K562 (cell line): ENCODE measurements around the gene JSRP1. TPM values are rescaled to one million over a fixed set of nuclear protein-coding genes. Genes with fewer than 3 reads are reported as not detected.

Experiments used
- ATF7 ChIP-seq: fragments of 450-650 bp; IDR thresholded peaks from 2 replicates; pipeline ENCODE4 v1.7.1; 2014; ENCODE audit warnings: mild to moderate bottlenecking, moderate library complexity
- BHLHE40 ChIP-seq: IDR thresholded peaks from 2 replicates; pipeline ENCODE4 v1.6.1; 2011; ENCODE audit warnings: low read length, improper control_type of control experiment
- CBFA2T3 ChIP-seq: fragments of 450-650 bp; IDR thresholded peaks from 2 replicates; pipeline ENCODE4 v1.6.1; 2017
- CBX1 ChIP-seq: sonication (generic); IDR thresholded peaks from 2 replicates; pipeline ENCODE4 v1.6.1; 2016; ENCODE audit warnings: antibody characterized with exemption, low read depth, mild to moderate bottlenecking
- CCAR2 ChIP-seq: fragments of 200-400 bp; formaldehyde crosslinking; IDR thresholded peaks from 2 replicates; pipeline ENCODE4 v1.6.1; 2017; ENCODE audit warnings: mild to moderate bottlenecking, low read depth, low read length
- CHD2 ChIP-seq: IDR thresholded peaks from 2 replicates; pipeline ENCODE4 v1.6.1; 2011; ENCODE audit warnings: low read depth, low read length
- CSDE1 ChIP-seq, 2 experiments: fragments of 450-650 bp; IDR thresholded peaks; 2 replicates each; pipeline ENCODE4 v1.6.1; 2016; ENCODE audit warnings: mild to moderate bottlenecking in 1 of 2
- EGR1 ChIP-seq: fragments of 450-650 bp; conservative IDR thresholded peaks from 2 replicates; pipeline ENCODE4 v1.6.1; 2017; ENCODE audit warnings: mild to moderate bottlenecking
- FOXA1 ChIP-seq: fragments of 450-650 bp; IDR thresholded peaks from 2 replicates; pipeline ENCODE4 v1.6.1; 2016; ENCODE audit warnings: mild to moderate bottlenecking, borderline replicate concordance
- FOXA3 ChIP-seq, 2 experiments: fragments of 450-650 bp in 1 of 2; sonication (generic) in 1 of 2; formaldehyde crosslinking; IDR thresholded peaks in 1 of 2; conservative IDR thresholded peaks in 1 of 2; 2 replicates each; pipeline versions ENCODE4 v1.4.0 to v1.8.0; 2020 to 2022; ENCODE audit warnings: mild to moderate bottlenecking in 2 of 2, missing genetic modification reagents in 1 of 2
- GTF2B ChIP-seq: IDR thresholded peaks from 2 replicates; pipeline ENCODE4 v1.6.1; 2011; ENCODE audit not compliant: insufficient read length; ENCODE audit errors: extremely low read depth
- MTA1 ChIP-seq: fragments of 450-650 bp; IDR thresholded peaks from 2 replicates; pipeline ENCODE4 v1.6.1; 2017; ENCODE audit warnings: borderline replicate concordance
- RBFOX2 ChIP-seq: fragments of 200-400 bp; formaldehyde crosslinking; IDR thresholded peaks from 2 replicates; pipeline ENCODE4 v1.6.1; 2017; ENCODE audit warnings: low read depth, mild to moderate bottlenecking, low read length, moderate library complexity
- SMAD4 ChIP-seq: fragments of 250-450 bp; sonication (Bioruptor Pico); conservative IDR thresholded peaks from 2 replicates; pipeline ENCODE4 v1.8.0; 2021; ENCODE audit warnings: inconsistent platforms, mild to moderate bottlenecking, moderate library complexity
- TBP ChIP-seq: optimal IDR thresholded peaks from 2 replicates; pipeline ENCODE3; 2011; ENCODE audit warnings: low read depth, low read length, improper control_type of control experiment
- YY1 ChIP-seq, 3 experiments: IDR thresholded peaks; 2 replicates each; pipeline ENCODE4 v1.6.1; 2011; ENCODE audit warnings: low read length in 2 of 3, mild to moderate bottlenecking in 2 of 3, moderate library complexity in 2 of 3, borderline replicate concordance in 1 of 3, control low read depth in 1 of 3, low read depth in 1 of 3; ENCODE audit not compliant: insufficient read depth in 3 of 3, insufficient replicate concordance in 2 of 3, control insufficient read depth in 1 of 3, insufficient read length in 1 of 3; ENCODE audit errors: extremely low read depth in 1 of 3
- ZFP36 ChIP-seq: fragments of 150-350 bp; IDR thresholded peaks from 2 replicates; pipeline ENCODE4 v1.6.1; 2018; ENCODE audit warnings: low read length, low read depth; ENCODE audit not compliant: partially characterized antibody
- ZNF311 ChIP-seq: fragments of 250-450 bp; sonication (Bioruptor Pico); IDR thresholded peaks from 2 replicates; pipeline ENCODE4 v1.4.0; 2020; ENCODE audit warnings: mild to moderate bottlenecking, moderate library complexity
- ZNF57 ChIP-seq: fragments of 450-650 bp; formaldehyde crosslinking; IDR thresholded peaks from 2 replicates; pipeline ENCODE4 v1.4.0; 2020; ENCODE audit warnings: mild to moderate bottlenecking, moderate library complexity
- ZNF766 ChIP-seq: fragments of 200-800 bp; sonication (Bioruptor generic); conservative IDR thresholded peaks from 2 replicates; pipeline ENCODE4 v1.6.1; 2016; ENCODE audit warnings: missing genetic modification characterization, missing compliant biosample characterization
- polyA plus RNA-seq, 8 experiments: library from polyadenylated mRNA; depleted of rRNA in 4 of 8; stranded (reverse) in 5 of 8; unstranded in 3 of 8; fragments of >200 nt; fragmentation: Nextera tagmentation in 2 of 8; fragmentation: Illumina TruSeq in 1 of 8; extraction: Ambion mirVana in 2 of 8; extraction: Trizol in 1 of 8; gene quantifications; 2 replicates each; pipeline versions ENCODE4 v1.2.1 to v1.2.3, GENCODE V29; 2011 to 2014; ENCODE audit warnings: inconsistent platforms in 1 of 8, missing spikeins in 1 of 8
- total RNA-seq, 7 experiments: library from RNA; depleted of rRNA in 6 of 7; stranded (reverse); fragments of >200 nt in 6 of 7; fragmentation: Illumina TruSeq in 2 of 7; extraction: Trizol in 2 of 7; gene quantifications; 2 replicates each; pipeline versions ENCODE4 v1.2.1 to v1.2.3, GENCODE V29; 2011 to 2021; ENCODE audit warnings: low replicate concordance in 1 of 7
- TF ChIP-seq, protein P1 (sequence below): sonication (generic); formaldehyde crosslinking; IDR thresholded peaks from 2 replicates; pipeline ENCODE4 v1.9.0; 2022; ENCODE audit warnings: mild to moderate bottlenecking, missing genetic modification reagents
- TF ChIP-seq, protein P2 (sequence below): fragments of 250-450 bp; sonication (Bioruptor Pico); IDR thresholded peaks from 2 replicates; pipeline ENCODE4 v1.4.0; 2020; ENCODE audit warnings: mild to moderate bottlenecking, moderate library complexity, borderline replicate concordance
- TF ChIP-seq, protein P3 (sequence below): fragments of 250-450 bp; sonication (Bioruptor Pico); IDR thresholded peaks from 2 replicates; pipeline ENCODE4 v1.8.0; 2022; ENCODE audit warnings: moderate library complexity, mild to moderate bottlenecking, inconsistent platforms

The JSRP1 gene
- total and polyA plus RNA-seq, 9 of the 15 experiments (the other 6 are each of a cell fraction or from before 2014, with no cell fraction given) = 0.08 to 1.2 (median 0.51) TPM; not detected in 4

GRCh38 chr19:2266183-2266993 is 10.2 kb upstream of the JSRP1 start (continued):
- TF ChIP-seq FOXA3 (CRISPR knock-in tag; conservative IDR thresholded peaks at IDR 0.05 in 1 of 2, IDR thresholded peaks at IDR 0.05 in 1 of 2) (peak in 1 of 2 experiments; percentile 15; a peak in 1 of 4 replicates), ZNF57 (CRISPR knock-in tag) (no peak), CSDE1 (IDR thresholded peaks at IDR 0.05) (no peak), ZNF311 (CRISPR knock-in tag) (0 out of 2 replicates have a peak, but pooled peaks have one; percentile 51), GTF2B (no peak), YY1 (IDR thresholded peaks at IDR 0.05; ENCODE audit: borderline replicate concordance in 1 of 3, control insufficient read depth in 1 of 3, extremely low read depth in 1 of 3, insufficient read depth in 3 of 3, insufficient read length in 1 of 3, insufficient replicate concordance in 2 of 3, low read depth in 1 of 3, low read length in 2 of 3) (peak in 2 of 3 experiments; percentile 42 to 80), EGR1 (peak; percentile 88), MTA1 (0 out of 2 replicates have a peak, but pooled peaks have one; percentile 11), ZFP36 (peak; percentile 80), SMAD4 (CRISPR knock-in tag) (0 out of 2 replicates have a peak, but pooled peaks have one; percentile 47), CBFA2T3 (0 out of 2 replicates have a peak, but pooled peaks have one; percentile 22), ZNF766 (CRISPR knock-in tag) (no peak), BHLHE40 (peak; percentile 36; the same call in 1 of the 2 replicates), TBP (peak; percentile 21), ATF7 (0 out of 2 replicates have a peak, but pooled peaks have one; percentile 12), CCAR2 (no peak), CBX1 (0 out of 2 replicates have a peak, but pooled peaks have one; percentile 32), CHD2 (peak; percentile 31; the same call in 1 of the 2 replicates), FOXA1 (no peak), RBFOX2 (peak; percentile 73)
- TF ChIP-seq, protein P1, sequence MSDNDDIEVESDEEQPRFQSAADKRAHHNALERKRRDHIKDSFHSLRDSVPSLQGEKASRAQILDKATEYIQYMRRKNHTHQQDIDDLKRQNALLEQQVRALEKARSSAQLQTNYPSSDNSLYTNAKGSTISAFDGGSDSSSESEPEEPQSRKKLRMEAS = peak; percentile 94
- TF ChIP-seq, protein P2, sequence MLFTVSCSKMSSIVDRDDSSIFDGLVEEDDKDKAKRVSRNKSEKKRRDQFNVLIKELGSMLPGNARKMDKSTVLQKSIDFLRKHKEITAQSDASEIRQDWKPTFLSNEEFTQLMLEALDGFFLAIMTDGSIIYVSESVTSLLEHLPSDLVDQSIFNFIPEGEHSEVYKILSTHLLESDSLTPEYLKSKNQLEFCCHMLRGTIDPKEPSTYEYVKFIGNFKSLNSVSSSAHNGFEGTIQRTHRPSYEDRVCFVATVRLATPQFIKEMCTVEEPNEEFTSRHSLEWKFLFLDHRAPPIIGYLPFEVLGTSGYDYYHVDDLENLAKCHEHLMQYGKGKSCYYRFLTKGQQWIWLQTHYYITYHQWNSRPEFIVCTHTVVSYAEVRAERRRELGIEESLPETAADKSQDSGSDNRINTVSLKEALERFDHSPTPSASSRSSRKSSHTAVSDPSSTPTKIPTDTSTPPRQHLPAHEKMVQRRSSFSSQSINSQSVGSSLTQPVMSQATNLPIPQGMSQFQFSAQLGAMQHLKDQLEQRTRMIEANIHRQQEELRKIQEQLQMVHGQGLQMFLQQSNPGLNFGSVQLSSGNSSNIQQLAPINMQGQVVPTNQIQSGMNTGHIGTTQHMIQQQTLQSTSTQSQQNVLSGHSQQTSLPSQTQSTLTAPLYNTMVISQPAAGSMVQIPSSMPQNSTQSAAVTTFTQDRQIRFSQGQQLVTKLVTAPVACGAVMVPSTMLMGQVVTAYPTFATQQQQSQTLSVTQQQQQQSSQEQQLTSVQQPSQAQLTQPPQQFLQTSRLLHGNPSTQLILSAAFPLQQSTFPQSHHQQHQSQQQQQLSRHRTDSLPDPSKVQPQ = no peak
- TF ChIP-seq, protein P3, sequence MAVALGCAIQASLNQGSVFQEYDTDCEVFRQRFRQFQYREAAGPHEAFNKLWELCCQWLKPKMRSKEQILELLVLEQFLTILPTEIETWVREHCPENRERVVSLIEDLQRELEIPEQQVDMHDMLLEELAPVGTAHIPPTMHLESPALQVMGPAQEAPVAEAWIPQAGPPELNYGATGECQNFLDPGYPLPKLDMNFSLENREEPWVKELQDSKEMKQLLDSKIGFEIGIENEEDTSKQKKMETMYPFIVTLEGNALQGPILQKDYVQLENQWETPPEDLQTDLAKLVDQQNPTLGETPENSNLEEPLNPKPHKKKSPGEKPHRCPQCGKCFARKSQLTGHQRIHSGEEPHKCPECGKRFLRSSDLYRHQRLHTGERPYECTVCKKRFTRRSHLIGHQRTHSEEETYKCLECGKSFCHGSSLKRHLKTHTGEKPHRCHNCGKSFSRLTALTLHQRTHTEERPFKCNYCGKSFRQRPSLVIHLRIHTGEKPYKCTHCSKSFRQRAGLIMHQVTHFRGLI (CRISPR knock-in tag) = no peak
